Brain microvascular endothelial cell (primary cell): Measurements from ENCODE around the gene CCDC88C.

Experiments used
- DNase-seq: peaks from one replicate; pipeline ENCODE4 v3.0.0-alpha.2; 2020
- H3K27ac ChIP-seq: fragments of 250-450 bp; sonication (Bioruptor Pico); 2 replicates; pipeline ENCODE4 v1.5.1; 2020; ENCODE audit warnings: mild to moderate bottlenecking, moderate library complexity
- H3K27me3 ChIP-seq: fragments of 250-450 bp; sonication (Bioruptor Pico); replicated peaks from 2 replicates; pipeline ENCODE4 v1.5.1; 2020; ENCODE audit warnings: mild to moderate bottlenecking
- H3K36me3 ChIP-seq: fragments of 250-450 bp; sonication (Bioruptor Pico); replicated peaks from 2 replicates; pipeline ENCODE4 v1.5.1; 2020; ENCODE audit warnings: mild to moderate bottlenecking
- H3K4me3 ChIP-seq: 2 replicates; pipeline ENCODE4 v1.5.1; 2011; ENCODE audit warnings: low read depth, mild to moderate bottlenecking, control low read depth, low read length, moderate library complexity
- in situ Hi-C: cut with HindIII; loops from 2 replicates; pipeline ENCODE4 v1.10.0; 2017; ENCODE audit warnings: low sequenced_read_pairs, low pct_ligation_motif_present
- TF ChIP-seq, protein P1 (sequence below): IDR thresholded peaks from 2 replicates; pipeline ENCODE4 v1.5.1; 2011; ENCODE audit warnings: low read depth, mild to moderate bottlenecking, moderate library complexity, low read length, control low read depth, inconsistent platforms; ENCODE audit errors: missing control alignments

The CCDC88C gene

DNA sequence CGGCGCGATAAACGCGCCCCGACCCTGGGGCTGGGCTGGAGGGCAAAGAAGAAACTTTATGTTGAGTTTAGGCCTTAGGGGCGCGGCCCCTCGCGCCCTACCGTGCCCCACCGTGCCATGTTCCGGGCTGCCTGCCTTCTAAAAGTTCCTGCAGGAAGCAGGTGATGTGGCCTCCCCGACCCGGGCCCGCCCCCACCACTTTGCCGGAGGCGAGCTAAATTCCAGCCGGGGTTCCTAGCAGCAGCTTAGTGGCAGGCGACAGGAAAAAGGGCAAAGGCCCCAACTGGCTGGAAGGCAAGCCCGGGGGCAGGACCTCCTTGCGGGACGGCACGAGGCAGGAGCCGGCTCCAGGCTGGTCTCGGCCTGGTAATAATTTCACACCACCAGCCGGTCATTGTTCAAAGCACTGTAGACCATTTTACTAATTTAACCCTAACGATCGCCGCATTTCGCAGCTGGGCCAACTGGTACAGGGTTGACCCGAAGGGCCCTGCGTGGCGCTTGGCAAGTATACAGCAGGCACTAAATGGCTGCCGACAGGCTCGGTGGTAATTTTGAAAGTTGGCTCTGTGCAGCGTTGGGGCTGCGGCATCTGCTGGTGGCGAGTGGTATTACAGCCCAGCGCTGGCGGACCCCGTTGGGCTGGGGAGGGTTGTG is 895 bp upstream of the CCDC88C start:
- peak overlapping the region; percentile 30 for H3K4me3 ChIP-seq
- in situ Hi-C loops, result no loop called here
- no peaks in the 10 kb centered on the region for H3K36me3 ChIP-seq
- no peak overlapping the region for H3K27ac ChIP-seq
- peak; percentile 49 for DNase-seq
- TF ChIP-seq, protein P1, sequence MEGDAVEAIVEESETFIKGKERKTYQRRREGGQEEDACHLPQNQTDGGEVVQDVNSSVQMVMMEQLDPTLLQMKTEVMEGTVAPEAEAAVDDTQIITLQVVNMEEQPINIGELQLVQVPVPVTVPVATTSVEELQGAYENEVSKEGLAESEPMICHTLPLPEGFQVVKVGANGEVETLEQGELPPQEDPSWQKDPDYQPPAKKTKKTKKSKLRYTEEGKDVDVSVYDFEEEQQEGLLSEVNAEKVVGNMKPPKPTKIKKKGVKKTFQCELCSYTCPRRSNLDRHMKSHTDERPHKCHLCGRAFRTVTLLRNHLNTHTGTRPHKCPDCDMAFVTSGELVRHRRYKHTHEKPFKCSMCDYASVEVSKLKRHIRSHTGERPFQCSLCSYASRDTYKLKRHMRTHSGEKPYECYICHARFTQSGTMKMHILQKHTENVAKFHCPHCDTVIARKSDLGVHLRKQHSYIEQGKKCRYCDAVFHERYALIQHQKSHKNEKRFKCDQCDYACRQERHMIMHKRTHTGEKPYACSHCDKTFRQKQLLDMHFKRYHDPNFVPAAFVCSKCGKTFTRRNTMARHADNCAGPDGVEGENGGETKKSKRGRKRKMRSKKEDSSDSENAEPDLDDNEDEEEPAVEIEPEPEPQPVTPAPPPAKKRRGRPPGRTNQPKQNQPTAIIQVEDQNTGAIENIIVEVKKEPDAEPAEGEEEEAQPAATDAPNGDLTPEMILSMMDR, result peak; percentile 94
- no peaks in the 10 kb centered on the region for H3K27me3 ChIP-seq

DNA sequence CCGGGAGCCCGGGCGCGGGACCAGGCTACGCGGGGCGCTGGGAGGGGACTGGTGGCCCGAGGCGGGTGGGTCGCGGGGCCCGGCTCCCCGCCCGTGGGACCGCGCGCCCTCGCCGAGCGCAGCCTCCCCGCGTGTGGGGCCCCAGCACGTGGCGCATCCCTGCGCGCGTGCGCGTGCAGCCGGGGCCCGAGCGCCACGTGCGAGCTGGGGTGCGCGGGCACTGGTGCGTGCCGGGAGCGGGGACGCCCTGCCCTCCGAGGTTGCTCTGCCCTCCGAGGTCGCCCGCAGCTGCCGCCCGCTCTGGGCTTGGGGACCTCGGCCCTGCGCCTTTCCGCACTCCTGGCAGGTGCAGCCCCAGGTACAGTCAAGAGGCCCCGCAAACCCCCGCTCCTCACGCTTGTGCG is 365 bp upstream of the CCDC88C start:
- Histone ChIP-seq H3K27ac (no peak overlapping the region), H3K27me3 (no peaks in the 10 kb centered on the region), H3K36me3 (no peaks in the 10 kb centered on the region), H3K4me3 (peak overlapping the region; percentile 30)
- no peak for DNase-seq
- TF ChIP-seq, protein P1, result no peak
- in situ Hi-C loops, result no loop called here

DNA sequence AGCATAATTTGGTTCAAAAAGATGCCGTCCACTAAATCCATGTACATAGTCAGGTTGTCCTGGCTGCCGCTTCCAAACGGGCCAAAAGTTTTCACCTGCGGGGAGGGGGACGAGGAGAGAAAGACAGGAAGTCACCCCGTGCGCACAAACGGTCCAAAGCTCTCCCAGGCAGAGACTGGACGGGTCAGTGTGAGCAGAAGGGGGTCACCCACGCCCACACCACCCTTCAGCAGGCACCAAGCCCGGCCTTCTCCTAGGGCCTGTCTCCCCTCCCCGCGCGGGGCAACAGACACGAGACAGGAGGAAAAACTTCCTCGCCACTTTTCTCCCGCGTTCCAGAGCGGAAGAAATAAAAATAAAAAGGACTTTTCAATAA is 888 bp downstream of the CCDC88C start:
- Histone ChIP-seq H3K36me3 (no peaks in the 10 kb centered on the region), H3K4me3 (peak overlapping the region; percentile 32), H3K27ac (no peak overlapping the region), H3K27me3 (no peaks in the 10 kb centered on the region)
- in situ Hi-C loops, result no loop called here
- TF ChIP-seq, protein P1, result no peak
- DNase-seq, result no peak

DNA sequence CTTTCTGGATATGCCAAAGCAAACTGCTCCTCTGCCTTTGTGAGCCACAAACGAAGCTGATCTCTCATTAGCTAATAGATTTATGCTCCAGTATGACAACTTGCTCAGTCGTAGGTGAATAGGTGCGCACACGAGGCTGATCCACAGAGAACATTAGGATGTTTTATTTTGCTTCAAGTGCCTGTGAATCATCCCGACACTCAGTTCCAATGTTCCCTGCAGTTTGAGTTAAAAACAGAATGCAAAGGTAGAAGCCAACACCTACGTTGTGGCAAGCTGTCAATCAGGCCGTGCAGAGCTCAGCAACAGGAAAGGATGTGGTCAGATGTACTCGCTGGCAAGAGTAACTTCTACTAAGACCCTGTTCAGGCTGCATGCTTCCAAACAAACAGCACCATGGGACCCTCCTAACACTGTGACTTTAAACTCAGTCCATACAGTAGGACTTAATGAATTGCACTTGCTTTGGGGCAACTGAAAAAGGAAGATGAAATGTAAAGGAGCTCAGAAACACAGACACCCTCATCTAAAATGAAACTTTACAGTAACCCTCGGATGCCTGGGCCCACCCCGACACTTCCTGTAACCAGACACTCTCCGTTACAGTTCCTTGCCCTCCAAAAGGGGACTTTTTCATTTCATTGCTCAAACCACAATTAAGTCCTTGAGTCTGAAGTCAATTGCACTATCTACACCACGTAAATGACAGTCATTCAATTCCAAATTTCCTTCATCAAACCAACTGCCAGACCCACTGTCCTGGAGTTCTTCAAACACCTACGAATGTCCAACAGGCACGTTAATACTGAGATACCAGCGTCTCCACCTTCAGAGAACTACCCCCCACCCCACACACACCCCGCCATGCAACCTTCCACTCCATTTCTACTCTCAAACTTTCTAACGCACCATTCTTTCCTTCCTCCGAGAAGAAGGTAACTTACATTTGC is 1.6 kb downstream of the CCDC88C start:
- H3K36me3 ChIP-seq, result no peaks in the 10 kb centered on the region
- H3K4me3 ChIP-seq, result no peak overlapping the region
- no peak for DNase-seq
- TF ChIP-seq, protein P1, result no peak
- H3K27me3 ChIP-seq, result no peaks in the 10 kb centered on the region
- no peak overlapping the region for H3K27ac ChIP-seq
- in situ Hi-C loops, result no loop called here

DNA sequence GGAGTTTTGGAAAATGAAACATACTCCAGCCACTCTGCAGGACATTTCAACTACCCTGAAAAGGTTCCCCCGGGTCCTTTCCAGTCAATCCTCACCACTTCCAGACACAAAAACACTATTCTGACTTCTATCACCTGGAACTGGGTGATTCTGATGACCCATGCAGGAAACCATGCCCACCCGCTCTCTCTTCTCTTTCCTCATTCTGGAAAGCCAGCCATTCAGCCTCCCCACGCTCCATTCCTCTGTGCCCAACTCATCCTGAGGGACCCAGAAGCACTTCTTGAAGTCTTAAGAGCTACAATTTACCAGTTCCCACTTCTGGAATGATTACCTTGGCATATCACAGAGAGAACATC is 3.2 kb downstream of the CCDC88C start:
- H3K27ac ChIP-seq, result no peak overlapping the region
- H3K4me3 ChIP-seq, result no peak overlapping the region
- TF ChIP-seq, protein P1, result no peak
- DNase-seq, result no peak
- H3K36me3 ChIP-seq, result no peaks in the 10 kb centered on the region
- no peaks in the 10 kb centered on the region for H3K27me3 ChIP-seq
- in situ Hi-C loops, result no loop called here
